ENCODE measurements around the gene GJA4.
A peak's percentile ranks its signal among the peaks of the same experiment; 100 is the strongest.

DNA sequence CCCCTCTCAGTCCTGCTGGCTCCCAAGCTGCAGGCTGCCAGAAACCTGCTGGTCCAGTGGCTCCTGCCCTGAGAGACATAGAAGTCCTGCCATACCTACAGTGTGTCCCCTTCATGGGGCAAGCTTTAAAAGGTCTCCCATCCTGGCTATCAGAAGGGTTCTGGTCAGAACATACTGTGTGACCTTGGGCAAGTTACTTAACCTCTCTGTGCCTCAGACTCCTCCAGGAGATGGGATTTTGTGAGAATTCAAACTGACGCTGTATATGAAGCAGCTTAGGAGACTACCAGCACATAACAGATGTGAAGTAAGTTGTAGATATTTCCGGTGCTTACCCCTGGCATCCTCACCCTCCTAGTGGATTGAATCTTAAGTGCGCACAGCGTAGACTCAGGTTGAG is 46.7 kb upstream of the GJA4 start:
- no peak for TF ChIP-seq RAD21 (IDR thresholded peaks at IDR 0.05; ENCODE audit: low read depth)
- TF ChIP-seq CTCF (IDR thresholded peaks at IDR 0.05 in 2 of 3, conservative IDR thresholded peaks at IDR 0.05 in 1 of 3; ENCODE audit: borderline replicate concordance in 1 of 3, insufficient read depth in 1 of 3, low read depth in 2 of 3, low read length in 2 of 3): peak in 1 of 3 experiments; percentile 21; a peak in 1 of 6 replicates
- TF ChIP-seq FOSL1 (IDR thresholded peaks at IDR 0.05; ENCODE audit: low read depth): no peak
- no peak for TF ChIP-seq POLR2A (IDR thresholded peaks at IDR 0.05; ENCODE audit: borderline replicate concordance, extremely low read depth, insufficient read depth, insufficient read length)
- no peak for TF ChIP-seq EZH2 (IDR thresholded peaks at IDR 0.05)
- TF ChIP-seq, protein P1, sequence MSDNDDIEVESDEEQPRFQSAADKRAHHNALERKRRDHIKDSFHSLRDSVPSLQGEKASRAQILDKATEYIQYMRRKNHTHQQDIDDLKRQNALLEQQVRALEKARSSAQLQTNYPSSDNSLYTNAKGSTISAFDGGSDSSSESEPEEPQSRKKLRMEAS (IDR thresholded peaks at IDR 0.05): no peak
